UCSD-AML1 (cell line): Measurements from ENCODE around the gene TES.
"Not testable (repeated sequence)": the region's sequence is repeated elsewhere in the genome, so short reads cannot be mapped to it uniquely, and the experiment has no call there.

Experiments
- DNase-seq: peaks from one replicate; lab custom pipeline; 2025; ENCODE audit not compliant: unreplicated experiment; lab: John Stamatoyannopoulos, UW

The TES gene

DNA sequence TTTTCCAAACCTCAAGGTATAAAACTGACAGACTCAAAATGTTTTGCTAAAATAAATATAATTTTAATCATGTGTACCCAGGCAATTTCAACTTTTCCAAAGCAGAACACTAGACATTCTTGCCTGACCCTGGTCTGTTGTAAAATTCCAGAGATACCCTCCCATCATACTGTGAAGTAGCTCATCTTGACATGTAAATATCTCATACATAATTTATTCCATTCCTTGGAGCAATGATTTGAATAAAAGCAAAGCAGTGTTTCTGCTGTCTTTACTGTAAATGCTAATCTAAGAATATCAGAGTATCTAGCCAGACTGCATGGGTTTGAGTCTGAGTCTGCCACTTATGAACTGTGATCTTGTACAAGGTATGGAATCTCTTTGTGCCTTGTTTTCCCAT, 68.9 kb downstream of the TES start:
- no peak for DNase-seq

DNA sequence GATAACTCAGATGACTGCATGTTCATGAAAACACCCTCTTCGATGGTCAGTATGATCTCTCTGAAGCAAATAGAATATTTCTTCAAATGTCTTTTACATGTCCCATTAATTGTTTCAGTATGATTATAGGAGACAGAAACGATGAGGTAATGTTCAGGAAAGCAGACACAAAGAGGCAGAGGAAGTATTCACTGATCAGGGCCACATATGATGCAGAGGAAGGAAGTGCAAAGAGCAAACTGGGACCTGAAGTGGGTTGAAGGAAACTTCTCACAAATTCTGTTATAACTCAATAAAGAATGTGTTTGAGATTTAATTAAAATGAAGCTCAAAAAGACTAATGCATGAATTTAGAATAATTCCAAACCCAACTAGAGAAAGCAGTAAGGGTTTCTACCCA, 70.5 kb downstream of the TES start:
- DNase-seq: no peak

DNA sequence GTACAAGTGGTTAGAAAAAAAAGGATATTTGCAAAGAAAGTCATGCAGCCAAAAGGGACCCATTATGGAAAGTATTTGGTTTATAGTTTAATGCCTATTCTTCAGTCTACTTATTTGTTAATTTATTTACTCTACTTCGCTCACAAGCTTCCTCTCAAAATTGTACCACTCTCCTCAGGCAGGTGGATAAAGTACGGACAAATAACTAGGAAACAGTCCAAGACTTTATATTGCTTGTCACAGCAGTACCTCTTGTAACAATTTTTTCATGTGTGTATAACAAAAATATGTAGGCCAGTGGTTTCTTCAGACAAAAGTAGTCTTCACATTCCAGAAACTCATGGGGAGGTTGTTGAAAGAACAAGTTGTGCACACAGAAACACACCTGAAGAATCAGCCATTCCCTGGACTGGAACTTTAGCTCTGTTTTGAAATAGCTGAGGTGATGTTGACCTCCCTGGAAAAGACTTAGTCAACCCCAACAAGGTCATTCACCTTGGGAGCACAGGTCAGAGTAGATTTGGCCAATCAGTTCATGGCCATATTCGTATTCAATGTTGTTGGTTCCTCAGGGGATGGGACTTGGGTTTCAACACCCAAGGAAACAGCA, 73.4 kb downstream of the TES start:
- DNase-seq: no peak

DNA sequence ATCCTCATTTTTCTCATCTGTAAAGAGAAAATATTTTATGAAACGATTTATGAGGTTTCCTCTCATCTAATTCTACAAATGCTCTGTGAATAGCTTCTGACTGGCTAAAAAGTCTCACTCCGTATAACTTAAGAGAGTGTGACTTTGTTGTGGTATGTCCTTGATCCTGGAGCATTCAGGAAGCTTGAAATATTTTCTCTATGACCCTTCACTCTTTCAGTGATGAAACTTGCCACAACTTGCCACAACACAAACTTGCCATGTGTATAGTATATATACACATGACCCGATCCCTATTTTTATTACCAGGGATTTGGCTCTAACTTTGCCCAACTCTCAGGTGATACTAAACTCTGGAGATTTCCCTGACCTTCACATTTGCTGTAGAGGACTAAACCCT, 74.1 kb downstream of the TES start:
- DNase-seq: no peak

DNA sequence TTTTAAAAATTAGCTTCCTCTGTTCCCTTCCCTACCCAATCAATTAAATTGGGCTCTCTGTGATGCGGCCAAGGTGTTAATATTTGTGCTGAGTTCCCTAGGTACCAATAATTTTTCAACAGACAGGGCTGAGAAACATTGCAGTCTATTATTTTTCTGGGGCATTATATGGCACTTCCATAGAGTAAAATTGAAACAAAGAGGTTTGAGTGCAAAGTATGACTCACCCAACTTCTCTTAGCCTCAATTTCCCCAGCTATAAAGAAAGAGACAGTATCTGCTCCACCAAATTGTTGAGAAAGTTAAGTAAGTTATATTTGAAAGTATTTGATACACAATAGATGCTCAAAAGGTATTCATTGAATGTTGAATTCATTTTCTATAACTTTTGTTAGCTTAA, 74.9 kb downstream of the TES start:
- DNase-seq: no peak

DNA sequence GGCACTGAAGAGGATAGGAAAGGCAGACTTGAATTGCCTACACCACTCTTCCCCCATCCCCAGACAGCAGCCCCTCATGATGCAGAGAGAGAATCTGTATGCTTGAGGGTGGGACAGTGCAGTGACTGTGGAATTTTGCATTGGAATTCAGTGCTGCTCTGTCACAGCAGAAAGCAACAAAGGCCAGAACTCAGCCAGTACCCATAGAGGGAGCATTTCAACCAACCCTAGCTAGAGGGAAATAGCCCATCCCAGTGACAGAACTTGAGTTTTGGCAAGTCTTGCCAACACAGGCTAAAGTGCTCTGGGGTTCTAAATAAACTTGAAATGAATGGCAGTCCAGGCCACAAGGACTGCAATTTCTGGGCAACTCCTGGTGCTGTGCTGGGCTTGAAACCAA, 80.4 kb downstream of the TES start:
- DNase-seq: no peak

DNA sequence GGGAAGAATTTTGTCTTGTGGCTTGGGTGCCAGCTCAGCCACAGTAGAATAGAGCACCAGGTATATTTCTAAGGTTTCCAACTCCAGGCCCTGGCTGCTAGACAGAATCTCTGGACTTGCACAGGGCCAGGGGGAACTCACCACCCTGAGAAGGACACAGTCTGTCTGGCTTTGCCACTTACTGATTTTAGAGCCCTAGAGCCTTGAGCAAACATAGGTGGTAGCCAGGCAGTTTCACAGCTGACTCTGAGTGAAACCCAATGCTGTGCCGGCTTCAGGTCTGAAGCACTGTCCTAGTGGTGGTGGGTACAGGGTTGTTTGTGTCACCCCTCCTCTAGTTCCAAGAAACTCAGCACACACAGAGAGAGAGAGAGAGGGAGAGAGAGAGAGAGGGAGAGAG, 81.6 kb downstream of the TES start:
- DNase-seq: no peak

DNA sequence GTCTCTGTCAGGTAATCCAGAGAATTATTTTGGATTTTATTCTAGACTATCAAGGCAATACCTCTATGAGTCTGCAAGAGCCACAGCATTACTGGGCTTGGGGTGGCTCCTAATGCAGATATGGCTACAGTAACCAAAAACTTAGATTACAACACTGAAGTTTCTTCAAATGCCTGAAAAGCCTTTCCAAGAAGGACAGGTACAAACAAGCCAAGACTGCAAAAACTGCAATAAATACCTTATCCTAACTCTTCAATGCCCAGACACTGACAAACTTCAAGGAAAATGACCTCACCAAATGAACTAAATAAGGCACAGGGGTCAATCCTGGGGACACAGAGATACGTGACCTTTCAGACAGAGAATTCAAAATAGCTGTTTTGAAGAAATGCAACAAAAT, 82.0 kb downstream of the TES start:
- DNase-seq: no peak

DNA sequence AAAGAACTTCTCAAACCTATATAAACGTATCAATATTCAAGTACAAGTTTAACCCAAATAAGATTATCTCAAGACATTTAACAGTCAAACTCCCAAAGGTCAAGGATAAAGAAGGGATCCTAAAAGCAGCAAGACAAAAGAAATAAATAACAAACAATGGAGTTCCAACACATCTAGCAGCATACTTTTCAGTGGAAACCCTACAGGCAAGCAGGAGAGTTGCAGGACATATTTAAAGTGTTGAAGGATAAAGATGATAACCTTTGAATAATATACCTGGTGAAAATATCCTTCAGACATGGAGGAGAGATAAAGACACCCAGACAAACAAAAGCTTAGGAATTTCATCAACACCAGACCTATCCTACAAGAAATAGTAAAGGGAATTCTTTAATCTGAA, 82.8 kb downstream of the TES start:
- DNase-seq: no peak

DNA sequence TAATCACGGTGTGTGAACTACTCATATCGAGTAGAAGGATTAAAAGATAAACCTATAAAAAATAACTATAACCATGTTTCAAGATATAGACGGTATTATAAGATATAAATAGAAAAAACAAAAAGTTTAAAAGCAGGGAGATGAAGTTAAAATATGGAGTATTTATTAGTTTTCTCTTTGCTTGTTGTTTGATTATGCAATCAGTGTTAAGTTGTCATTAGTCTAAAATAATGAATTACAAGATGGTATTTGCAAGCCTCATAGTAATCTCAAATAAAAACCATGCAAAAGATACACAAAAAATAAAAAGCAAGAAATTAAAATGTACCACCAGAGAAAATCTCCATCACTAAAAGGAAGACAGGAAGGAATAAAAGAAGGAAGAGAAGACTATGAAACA, 83.3 kb downstream of the TES start:
- DNase-seq: no peak

DNA sequence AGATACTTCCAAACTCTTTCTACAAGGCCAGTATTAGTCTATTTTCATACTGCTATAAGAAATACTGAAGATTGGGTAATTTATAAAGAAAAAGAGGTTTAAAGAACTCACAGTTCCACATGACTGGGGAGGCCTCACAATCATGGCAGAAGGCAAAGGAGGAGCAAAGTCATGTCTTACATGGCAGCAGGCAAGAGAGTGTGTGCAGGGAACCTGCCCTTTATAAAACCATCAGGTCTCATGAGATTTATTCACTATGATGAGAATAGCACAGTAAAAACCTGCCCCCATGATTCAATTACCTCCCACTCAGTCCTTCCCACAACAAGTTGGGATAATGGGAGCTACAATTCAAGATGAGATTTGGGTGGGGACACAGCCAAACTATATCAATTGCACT, 85.6 kb downstream of the TES start:
- not testable (repeated sequence) for DNase-seq

DNA sequence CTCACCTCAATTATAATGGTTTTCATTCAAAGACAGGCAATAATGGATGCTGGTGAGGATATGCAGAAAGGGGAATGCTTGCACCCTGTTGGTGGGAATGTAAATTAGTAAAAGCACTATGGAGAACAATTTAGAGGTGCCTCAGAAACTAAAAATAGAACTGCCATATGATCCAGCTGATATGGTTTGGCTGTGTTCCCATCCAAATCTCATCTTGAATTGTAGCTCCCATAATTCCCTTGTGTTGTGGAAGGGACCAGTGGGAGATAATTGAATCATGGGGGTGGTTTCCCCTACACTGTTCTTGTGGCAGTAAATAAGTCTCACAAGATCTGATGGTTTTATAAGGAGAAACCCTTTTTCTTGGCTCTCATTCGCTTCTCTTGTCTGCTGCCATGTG, 87.7 kb downstream of the TES start:
- DNase-seq: no peak

DNA sequence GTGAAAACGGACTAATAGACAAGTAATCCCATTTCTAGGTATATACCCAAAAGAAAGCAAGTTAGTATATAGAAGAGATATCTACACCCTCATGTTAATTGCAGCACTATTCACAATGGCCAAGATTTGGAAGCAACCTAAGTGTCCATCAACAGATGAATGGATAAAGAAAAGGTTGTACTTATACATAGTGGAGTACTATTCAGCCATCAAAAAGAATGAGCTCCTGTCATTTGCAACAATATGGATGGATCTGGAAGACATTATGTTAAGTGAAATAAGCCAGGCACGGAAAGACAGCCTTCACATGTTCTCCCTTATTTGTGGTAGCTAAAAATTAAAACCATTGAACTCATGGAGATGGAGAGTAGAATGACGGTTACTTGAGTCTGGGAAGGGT, 88.2 kb downstream of the TES start:
- no peak for DNase-seq

DNA sequence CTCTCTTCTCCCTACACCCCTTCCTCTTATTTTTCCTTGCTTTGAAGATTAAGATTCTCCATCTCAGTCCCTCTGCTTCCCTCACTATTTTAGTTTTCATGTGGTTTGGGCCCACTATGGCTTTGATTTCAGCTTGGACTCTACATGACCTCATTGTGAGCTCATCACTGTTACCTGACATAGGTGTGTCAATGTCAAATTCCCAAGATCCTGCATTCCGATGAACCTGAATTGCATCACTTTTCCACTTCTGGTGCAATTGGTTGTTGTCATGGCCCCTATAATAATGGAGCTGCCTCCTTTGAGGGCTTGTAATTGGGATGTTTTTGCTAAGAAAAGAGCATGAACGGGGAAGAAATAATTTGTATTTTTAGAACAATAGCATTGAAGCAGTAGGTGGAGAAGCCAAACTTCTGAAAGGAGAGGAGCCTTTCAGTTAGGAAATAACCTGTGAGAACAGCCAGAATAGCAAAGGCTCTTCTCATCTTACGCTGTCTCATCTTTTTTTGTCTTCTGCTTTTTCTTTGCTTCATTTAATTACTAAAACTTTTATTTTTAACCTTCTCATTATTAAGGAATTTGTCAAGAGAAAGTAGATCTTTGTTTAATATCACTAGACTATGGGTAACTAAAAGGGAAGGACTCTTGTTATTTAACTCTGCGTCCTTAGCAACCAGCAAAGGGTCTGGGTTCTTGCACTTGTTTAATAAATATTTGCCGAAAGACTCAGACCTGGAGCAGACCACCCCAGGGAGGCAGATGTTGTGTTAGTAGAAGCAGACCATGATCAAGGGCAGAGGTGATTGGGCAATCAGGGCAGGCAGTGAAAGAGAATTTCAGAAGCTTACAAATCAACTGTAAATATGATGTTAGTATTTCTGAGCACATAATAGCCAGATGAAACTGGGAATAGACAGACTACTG, 95.4 kb downstream of the TES start:
- no peak for DNase-seq

DNA sequence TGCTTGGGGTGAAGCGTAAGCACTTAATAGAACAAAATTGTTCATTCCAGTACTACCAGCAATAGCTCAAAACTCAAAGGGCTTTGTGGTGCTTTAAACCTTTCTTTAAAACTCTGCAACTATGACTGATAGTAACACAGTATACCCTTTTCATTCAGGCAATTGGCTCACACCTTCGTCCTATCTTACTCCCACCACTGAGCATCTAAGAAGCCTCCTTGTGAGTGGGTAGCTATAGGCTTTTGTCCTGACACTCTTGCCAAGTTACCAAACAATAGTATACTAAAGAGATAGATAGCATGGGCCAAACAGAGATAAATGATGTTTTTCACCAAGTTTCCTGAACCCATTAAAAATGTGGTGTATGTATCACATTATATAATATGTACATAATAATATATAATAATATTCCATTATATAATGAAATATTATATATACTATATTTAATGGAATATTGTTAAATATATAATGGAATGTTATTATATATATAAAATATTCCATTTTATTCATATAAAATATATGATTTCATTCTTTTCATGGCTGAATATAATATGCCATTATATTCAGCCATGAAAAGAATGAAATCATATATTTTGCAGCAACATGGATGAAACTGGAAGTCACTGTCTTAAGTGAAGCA, 96.2 kb downstream of the TES start:
- no peak for DNase-seq

DNA sequence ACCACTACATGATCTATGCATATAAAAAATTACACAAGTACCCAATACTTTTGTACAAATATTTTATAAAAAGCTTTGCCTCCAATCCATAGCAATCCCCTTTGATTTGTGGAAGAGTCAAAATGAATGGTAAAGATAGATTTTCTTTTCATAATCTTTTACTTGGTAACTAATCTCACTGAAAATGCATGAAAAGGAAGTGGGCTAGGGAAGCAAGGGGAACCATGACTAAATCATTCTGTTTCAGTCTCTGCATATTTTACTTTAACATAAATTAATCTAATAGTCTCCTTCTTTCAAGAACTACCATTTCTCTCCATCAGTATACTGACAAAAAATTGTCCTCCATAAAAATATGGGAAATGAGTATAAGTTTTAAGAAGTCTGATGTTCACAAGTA, 96.9 kb downstream of the TES start:
- no peak for DNase-seq
